ENCODE measurements around the gene CLDN20. TPM values are rescaled to one million over a fixed set of nuclear protein-coding genes. Genes with fewer than 3 reads are reported as not detected.

Gene CLDN20
- total and polyA plus RNA-seq, 7 donors: not detected

- TF ChIP-seq POLR2AphosphoS5 (IDR thresholded peaks at IDR 0.05) (no peak), EP300 (IDR thresholded peaks at IDR 0.05) (no peak), POLR2A (IDR thresholded peaks at IDR 0.05) (no peak), CTCF (IDR thresholded peaks at IDR 0.05) (no peak)
- no peak overlapping the region for H3K4me3 ChIP-seq
- H3K4me1 ChIP-seq: peaks cover 0 to 35% (median 23%) of the 10 kb centered on the region in 4 donors
- intact Hi-C loops (cut with DNase I): loop anchor here (10.0 kb wide), 2 partner anchors 377 to 567 kb away; no protein-coding TSS in a partner anchor
- H3K9me3 ChIP-seq: peaks cover 0 to 4% (median 0%) of the 10 kb centered on the region in 4 donors
- H3K27ac ChIP-seq: peak overlapping the region; percentile 44 to 83 (median 69)
- H3K36me3 ChIP-seq: no peaks in the 10 kb centered on the region
- no peaks in the 10 kb centered on the region for H3K27me3 ChIP-seq
- 81 to 83% methylated on average over 8 of the region's 8 CpGs for WGBS, 2 donors
- no peak for DNase-seq
These were observed 21.8 kb upstream of the CLDN20 start for GRCh38 chr6:155241966-155242365.

GRCh38 chr6:155244434-155244833, 19.4 kb upstream of the CLDN20 start:
- H3K27me3 ChIP-seq: no peaks in the 10 kb centered on the region
- H3K4me3 ChIP-seq: no peak overlapping the region
- peak overlapping the region; percentile 5 to 83 (median 60) for H3K27ac ChIP-seq
- no peaks in the 10 kb centered on the region for H3K9me3 ChIP-seq
- TF ChIP-seq POLR2A (IDR thresholded peaks at IDR 0.05): no peak
- no peak for TF ChIP-seq CTCF (IDR thresholded peaks at IDR 0.05)
- TF ChIP-seq POLR2AphosphoS5 (IDR thresholded peaks at IDR 0.05): no peak
- no peak for TF ChIP-seq EP300 (IDR thresholded peaks at IDR 0.05)
- 81 to 85% methylated on average over 4 of the region's 4 CpGs for WGBS, 2 donors
- H3K36me3 ChIP-seq: no peaks in the 10 kb centered on the region
- no peak for DNase-seq
- H3K4me1 ChIP-seq: peaks cover 0 to 49% (median 29%) of the 10 kb centered on the region in 4 donors
- intact Hi-C loops (cut with DNase I): loop anchor here (10.0 kb wide), 2 partner anchors 380 to 570 kb away; no protein-coding TSS in a partner anchor

- no peak overlapping the region for H3K4me3 ChIP-seq
- no peaks in the 10 kb centered on the region for H3K9me3 ChIP-seq
- TF ChIP-seq CTCF (IDR thresholded peaks at IDR 0.05): no peak
- TF ChIP-seq EP300 (IDR thresholded peaks at IDR 0.05): no peak
- no peak for TF ChIP-seq POLR2AphosphoS5 (IDR thresholded peaks at IDR 0.05)
- no peak for TF ChIP-seq POLR2A (IDR thresholded peaks at IDR 0.05)
- DNase-seq: no peak
- no peaks in the 10 kb centered on the region for H3K27me3 ChIP-seq
- intact Hi-C loops (cut with DNase I): loop anchor here (10.0 kb wide), 2 partner anchors 380 to 570 kb away; no protein-coding TSS in a partner anchor
- no peaks in the 10 kb centered on the region for H3K36me3 ChIP-seq
- WGBS, 2 donors: 92% methylated on average over 7 of the region's 7 CpGs
- peak overlapping the region; percentile 4 to 83 (median 60) for H3K27ac ChIP-seq
- H3K4me1 ChIP-seq: peaks cover 0 to 48% (median 28%) of the 10 kb centered on the region in 4 donors
These were observed 18.6 kb upstream of the CLDN20 start for GRCh38 chr6:155245193-155245592.

GRCh38 chr6:155245831-155246230, 18.0 kb upstream of the CLDN20 start:
- no peaks in the 10 kb centered on the region for H3K27me3 ChIP-seq
- no peak for TF ChIP-seq POLR2AphosphoS5 (IDR thresholded peaks at IDR 0.05)
- TF ChIP-seq EP300 (IDR thresholded peaks at IDR 0.05): no peak
- no peak for TF ChIP-seq CTCF (IDR thresholded peaks at IDR 0.05)
- intact Hi-C loops (cut with DNase I): loop anchor here (10.0 kb wide), 2 partner anchors 381 to 571 kb away; no protein-coding TSS in a partner anchor
- H3K4me3 ChIP-seq: no peak overlapping the region
- 84 to 89% methylated on average over 3 of the region's 3 CpGs for WGBS, 2 donors
- H3K27ac ChIP-seq: peak overlapping the region in 3 of 4 donors; percentile 4 to 83 (median 68)
- H3K36me3 ChIP-seq: peaks cover 0 to 5% (median 0%) of the 10 kb centered on the region in 4 donors
- peaks cover 0 to 41% (median 23%) of the 10 kb centered on the region in 4 donors for H3K4me1 ChIP-seq
- no peak for DNase-seq
- no peaks in the 10 kb centered on the region for H3K9me3 ChIP-seq
